Stimulated activated CD4-positive, alpha-beta T cell treated with anti-CD3 and anti-CD28 coated beads, Interleukin-2, amount 100 ng/mL, for 24 hours (primary cell): ENCODE results near the gene GBF1.

Source experiments
- DNase-seq, 2 donors: peaks; one replicate each; pipeline ENCODE4 v3.0.0-alpha.2; 2020

The GBF1 gene

DNA sequence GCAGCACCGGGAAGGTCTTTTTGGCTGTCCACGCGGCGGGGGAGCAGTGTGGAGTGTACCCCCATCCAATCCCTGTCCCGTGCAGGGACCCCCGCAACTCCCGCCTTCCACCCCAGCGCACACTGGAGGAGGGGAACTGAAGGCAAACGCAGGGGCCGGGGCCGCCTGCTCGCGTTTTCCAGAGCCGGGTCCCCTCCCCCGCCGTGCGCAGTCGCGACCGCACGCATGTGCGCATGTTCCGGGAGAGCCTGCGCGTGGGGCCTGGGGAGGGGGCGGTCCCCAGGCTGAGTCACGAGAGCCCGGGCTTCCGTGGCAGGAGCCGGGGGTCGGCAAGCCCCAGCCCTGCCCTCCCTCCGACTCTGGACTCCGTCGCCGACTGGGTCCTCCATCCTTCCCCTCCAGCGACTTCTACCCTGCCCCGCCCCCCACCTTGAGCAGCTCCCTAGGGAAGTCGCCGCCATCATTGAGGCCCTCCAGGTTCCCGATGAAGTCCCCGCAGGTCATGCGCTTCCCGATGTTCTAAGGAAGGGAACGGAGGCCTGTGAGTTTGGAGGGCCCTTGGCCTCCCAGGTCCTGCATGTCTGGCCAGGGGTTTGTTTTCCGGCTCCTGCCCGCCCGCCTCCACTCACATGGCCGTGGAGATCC is 165.2 kb downstream of the GBF1 start:
- DNase-seq, result peak; percentile 70 to 79

DNA sequence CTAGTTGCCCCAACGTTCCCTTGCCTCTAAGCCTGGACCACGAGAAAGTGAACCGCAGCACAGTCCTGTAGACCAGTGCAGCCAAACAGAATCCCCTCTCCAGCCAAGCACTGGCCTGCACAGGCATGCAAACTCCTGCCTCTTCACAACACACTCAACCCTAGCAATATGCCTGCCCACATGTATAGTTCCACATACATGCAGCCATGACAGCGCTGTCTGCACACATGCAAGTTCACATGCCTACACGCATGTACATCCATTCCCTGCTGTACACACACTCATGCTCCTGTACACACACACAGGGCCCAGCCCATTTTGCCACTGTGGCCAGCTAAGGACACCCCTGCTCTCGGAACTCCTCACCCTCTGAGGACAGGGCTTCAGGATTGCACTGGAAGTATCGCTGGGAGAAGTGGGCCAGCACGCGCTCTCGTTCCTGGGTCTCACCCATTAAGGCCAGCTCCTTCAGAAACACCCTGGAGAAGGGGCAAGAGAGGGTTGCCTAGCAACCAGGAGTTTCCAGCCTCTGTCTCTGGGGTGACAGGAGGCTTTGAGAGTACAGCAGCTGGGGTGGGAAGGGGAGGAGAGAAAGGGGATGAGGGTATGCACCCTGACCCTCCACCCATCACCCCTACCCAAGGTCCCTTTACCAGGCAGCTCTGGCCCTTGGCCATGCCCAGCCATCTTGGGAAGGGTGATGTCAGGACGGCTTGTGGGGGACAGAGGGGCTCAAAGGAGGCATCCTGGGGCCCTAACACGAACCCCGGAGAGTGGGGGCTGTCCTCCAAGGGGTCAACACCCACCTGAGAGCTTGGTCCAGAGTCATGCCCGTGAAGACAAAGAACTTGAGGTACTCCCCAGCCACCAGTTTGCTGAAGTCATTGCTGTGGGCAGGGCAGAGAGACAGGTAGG is 166.3 kb downstream of the GBF1 start:
- no peak for DNase-seq

DNA sequence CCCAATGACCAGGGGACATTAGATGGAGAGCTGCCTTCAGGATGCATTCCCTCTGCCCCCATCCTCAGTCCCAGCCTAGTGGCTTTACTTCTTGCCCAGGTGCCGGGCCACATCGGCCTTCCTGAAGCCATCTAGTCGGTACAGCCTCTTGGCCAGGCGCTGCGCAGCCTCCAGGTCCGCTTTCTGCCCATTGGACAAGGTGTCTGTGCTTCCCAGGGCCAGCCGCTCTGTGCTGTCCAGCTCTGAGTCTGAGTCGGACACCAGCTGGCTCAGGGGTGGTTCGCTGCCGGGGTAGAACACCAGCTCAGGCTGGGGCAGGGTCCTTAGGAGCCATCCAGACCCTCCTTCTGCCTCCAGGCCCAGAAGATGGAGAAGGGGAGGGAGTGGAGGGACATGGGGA is 167.0 kb downstream of the GBF1 start:
- no peak for DNase-seq

DNA sequence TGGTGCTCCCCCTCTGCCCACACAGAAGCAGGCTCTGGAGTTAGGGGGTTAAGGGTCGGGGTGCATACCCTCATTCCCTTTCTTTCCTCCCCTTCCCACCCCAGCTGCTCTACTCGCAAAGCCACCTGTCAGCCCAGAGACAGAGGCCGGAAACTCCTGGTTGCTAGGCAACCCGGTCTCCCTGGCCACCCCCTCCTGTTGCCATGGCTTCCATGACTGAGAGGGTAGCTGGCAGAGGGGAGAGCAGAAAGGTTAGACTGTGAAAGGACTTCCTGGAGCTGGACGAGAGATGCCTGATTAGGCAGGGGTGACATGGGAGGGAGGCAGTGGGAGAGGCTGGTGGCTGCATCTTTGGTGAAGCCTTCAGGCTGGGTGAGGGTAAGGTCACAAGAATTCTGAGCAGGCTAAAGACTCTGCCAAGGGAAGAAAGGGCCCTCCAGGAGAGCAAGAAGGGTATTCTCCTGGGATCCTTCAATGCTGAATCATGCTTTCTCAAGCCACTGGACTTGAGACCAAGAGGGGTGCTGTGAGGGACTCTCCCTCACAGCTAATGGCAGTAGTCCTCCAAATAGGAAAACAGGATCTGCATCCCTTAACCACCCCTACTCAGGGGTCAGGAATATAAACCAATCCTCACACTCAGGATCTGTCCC is 167.8 kb downstream of the GBF1 start:
- peak; percentile 51 for DNase-seq

DNA sequence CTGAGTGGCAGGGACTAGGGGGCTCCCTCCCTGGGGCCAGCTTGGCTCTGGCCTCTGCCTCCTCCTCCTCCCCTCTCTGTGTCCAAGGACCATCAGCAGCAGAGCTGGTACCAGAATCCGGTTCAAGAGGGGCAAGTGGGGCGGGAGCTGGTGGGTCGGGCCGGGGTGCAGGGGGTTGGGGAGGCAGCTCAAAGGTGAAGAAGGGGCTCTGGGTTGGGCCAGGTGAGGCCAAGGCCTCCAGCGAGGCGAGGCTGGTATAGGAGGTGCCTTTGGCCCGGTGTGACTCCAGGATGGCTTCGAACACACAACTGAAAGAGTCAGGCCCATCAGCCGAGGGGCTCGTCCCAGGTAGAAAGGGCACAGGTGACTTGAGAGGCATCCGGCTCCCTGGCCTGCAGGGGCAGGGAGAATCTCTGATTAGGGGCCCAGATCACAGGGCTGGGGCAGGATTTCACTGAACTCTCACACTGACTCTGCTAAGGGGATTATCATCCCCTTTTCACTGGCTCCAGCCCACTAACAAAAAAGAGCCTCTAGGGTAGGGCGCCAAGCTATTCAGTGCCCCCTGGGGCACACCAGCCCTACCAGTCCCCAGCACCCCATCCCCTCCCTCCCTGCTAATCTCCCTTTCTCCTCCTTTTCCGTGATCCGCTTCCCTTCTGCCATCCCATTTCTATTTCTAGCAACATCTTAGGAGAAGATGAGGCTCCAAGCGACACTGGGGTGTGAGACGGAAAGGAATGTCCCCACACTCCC is 168.7 kb downstream of the GBF1 start:
- DNase-seq, result no peak

DNA sequence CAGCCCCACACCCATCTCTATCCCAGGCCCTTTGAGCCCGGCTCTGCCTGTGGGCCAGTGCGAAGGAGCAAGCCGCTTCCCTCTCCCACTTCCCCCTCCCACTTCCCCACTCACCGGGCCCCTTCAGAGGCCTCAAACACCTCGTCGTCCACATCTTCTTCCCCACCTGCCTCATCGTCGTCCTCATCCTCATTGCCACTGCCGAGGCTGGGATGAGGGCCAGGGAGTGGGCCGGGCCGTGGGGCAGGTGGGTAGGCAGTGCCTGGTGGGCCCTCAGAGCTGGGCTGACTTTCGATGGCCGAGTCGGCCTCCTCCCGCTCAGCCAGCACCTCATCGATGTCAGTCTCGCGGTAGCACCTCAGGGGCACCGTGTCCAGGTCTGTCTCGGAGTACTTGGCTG is 169.4 kb downstream of the GBF1 start:
- no peak for DNase-seq

DNA sequence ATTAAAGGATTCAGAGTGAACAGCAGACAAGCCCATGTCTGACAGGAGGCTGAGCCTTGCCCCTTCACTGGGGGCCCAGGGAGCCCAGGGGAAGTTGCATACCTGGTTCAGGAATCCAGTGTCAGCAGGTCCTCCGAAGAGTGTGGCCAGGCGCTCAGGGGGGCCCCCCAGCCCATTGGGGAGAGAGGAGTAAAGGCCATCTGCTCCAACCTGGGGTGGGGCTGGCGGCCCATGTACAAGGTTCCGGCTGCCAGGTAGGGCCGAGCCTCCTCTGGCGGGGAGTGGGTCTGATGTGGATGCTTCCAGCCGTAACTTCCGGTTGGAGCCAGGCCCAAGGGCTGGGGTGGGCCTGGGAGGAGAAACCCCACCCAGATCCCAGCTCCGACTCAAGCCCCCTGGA is 171.0 kb downstream of the GBF1 start:
- no peak for DNase-seq

DNA sequence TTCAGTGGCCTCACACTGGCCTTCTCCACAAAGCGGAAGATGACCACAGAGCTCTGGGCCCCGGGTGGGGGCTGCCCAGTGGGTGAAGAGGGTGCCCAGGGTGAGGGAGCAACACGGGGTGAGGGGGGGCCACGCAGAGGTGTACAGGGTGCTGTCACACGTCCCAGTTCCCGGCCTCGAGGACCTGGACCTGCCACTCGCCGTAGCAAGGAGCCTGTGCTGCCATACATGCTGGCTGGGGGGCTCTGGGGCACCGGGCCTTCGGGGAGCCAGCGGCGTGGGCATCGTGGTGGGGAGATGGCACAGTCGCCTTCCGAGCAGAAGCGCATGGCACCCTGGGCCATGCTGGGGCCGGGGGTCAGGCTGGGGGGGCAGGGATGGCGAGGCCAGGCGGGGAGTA is 171.4 kb downstream of the GBF1 start:
- no peak for DNase-seq

DNA sequence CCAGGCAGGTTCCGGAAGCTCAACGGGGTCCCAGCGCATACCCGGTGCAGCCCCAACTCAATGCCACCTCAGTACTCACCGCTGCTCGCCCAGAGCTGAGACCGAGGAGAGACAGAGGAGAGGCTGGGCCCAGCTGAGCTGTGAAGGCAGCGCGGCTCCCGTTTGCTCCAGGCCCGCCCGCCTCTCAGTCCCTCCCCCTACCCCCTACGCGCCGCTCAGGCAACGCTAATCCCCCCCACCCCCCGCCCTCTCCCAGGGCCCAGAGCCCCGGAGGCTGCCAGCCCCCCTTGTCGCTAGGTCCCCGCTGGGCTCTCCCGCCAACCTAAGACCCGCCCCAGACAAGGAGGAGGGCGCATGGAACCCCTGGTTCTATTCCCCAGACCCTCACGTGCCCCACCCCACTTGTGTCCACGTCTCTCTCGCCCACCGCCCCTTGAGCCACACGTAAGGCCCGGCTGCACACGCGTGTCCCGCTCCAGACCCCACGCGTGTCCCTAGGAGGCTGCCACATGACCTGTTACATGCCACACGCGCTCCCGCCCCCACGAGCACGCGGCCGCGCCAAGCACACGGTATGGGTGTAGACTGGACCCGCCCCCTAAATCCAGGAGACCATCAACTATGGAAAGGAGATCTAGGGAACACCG is 173.4 kb downstream of the GBF1 start, which contains the start of gene PSD:
Gene PSD (minus strand): TSS at position 164 of the 647 bp plus-strand sequence. CDS start 1,747 bp downstream, outside the sequence.
- no peak for DNase-seq

DNA sequence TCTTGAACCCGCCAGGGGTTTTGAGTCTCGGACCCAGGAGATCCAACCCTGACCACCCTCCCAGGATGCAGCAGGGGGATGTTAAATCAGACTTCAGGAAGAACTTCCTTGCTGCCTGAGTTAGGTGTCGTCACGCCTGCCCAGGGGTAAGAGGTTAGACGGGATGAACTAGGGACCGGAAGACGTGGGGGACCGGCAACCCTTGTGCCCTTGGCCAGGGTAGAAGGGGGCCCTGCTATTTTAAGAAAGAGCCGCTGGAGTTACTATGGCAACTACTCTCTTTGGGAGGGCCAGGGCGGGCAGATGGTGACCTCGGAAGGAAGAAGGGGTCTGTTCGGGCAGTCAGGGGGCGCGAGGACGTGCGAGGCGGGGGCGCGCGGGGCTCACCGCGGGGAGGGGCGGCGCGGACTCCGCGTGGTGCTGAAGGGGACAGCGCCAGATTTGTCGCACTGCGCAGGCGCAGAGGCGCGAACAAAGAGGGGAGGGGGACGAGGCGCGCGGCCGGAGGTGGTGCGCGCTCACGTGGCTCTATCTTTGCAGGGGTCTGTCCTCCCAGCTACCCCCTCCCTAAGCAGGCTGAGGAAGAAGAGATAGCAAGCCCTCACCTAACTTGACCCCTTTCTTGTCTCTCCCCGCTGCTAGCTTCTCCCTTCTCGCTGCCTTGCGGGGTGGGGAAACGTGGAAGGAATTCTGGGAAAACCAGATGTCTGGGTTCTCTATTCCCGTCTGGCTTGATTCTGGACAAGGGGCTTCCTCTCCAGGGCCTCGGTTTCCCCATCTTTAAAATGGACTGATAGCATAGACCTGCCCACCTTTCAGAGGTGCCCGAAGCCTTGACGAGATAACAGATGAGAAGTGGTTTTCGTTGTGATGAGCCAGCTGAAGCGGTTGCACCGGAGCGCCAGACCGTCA is 174.2 kb downstream of the GBF1 start:
- peak; percentile 74 to 77 for DNase-seq

DNA sequence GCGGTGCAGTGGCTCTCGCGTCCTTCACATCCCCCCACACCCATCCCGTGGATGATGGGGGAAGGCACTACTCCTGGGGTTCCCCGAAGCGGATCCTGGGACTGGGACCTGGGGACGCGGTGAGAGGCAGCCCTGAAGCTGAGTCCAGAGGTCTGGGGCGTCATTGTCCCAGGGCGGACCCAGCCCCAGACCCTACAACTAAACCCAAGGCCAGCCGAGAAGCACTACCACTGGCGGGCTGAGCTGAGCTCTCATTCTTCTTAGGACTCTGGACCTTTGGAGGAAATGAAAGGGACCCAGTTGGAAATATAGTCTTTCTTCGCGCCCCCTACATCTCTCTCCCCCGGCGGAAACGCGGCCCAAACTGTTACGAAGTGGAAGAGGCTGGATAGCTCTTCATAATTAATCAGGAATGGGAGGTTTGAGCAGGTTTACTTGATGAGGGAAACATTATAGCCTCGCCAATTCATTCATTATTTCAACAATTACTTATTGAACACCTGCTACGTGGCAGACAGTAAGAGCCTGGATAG is 174.9 kb downstream of the GBF1 start:
- DNase-seq, result no peak

DNA sequence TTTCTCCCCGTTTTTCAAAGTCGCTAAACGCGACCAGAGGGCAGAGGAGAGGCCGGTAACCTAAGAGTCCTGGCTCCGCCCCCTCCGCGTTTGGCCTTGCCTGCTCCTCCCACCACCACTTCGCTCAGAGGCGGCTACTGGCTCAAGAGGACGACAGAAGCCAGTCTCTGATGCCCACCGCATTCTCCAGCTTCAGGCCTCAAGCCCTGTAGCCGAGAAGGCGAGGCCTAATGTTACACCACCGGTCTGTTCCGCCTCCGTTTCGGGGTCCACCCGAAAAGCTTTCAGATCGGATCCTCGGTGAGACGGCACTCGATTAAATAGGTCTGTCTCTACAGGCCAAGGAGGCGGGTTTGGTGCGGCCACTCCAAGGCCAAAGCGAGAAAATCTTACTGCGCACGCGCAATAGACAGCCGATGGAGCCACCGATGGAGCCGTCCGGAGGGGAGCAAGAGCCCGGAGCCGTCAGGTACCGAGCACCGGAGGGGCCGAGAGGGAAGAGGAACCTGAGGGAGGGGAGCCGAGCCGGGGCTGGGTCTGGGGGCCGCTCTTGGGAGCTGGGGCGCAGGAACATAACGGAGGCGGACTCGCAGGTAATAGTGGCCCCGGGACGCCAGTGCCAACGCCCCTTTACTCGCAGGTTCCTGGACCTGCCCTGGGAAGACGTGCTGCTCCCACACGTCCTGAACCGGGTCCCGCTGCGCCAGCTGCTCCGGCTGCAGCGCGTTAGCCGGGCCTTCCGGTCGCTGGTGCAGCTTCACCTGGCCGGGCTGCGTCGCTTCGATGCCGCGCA is 175.6 kb downstream of the GBF1 start, which contains the start of gene FBXL15:
Gene FBXL15 (plus strand): TSS at position 123 of the 793 bp plus-strand sequence. CDS start 294 bp downstream, at position 417.
- DNase-seq, result peak; percentile 96 to 97

DNA sequence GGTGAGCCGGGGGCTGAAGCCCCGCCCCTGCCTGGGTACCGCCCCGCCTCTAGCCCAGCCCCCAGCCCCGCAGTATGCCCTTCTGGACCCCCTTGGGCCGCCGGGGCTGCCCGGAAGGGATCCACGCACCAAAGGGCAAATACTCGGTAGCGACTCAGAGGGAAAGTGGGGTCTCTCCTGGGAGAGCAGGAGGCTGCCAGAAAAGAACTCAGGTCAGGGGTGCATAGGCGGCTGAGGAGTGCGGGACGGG is 176.1 kb downstream of the GBF1 start:
- DNase-seq, result no peak

DNA sequence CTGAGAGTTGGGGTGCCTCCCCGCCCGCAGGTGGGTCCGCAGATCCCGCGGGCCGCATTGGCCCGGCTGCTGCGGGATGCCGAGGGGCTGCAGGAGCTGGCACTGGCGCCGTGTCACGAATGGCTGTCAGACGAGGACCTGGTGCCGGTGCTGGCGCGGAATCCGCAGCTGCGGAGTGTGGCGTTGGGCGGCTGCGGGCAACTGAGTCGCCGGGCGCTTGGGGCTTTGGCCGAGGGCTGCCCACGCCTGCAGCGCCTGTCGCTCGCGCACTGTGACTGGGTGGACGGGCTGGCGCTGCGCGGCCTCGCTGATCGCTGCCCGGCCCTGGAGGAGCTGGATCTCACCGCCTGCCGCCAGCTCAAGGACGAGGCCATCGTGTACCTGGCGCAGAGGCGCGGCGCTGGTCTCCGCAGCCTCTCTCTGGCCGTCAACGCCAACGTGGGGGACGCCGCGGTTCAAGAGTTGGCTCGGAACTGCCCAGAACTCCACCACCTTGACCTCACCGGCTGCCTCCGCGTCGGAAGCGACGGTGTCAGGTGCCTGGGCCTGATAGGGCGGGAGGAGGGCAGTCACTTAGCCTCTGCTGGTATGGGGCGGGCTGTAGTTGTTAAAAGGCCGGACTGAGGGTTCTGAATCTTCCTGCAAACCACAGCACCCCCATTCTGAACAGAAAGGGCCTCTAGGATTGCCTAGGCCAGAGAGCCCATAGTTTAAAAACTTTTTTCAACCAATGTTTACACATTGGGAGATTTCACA is 176.6 kb downstream of the GBF1 start:
- DNase-seq, result no peak

DNA sequence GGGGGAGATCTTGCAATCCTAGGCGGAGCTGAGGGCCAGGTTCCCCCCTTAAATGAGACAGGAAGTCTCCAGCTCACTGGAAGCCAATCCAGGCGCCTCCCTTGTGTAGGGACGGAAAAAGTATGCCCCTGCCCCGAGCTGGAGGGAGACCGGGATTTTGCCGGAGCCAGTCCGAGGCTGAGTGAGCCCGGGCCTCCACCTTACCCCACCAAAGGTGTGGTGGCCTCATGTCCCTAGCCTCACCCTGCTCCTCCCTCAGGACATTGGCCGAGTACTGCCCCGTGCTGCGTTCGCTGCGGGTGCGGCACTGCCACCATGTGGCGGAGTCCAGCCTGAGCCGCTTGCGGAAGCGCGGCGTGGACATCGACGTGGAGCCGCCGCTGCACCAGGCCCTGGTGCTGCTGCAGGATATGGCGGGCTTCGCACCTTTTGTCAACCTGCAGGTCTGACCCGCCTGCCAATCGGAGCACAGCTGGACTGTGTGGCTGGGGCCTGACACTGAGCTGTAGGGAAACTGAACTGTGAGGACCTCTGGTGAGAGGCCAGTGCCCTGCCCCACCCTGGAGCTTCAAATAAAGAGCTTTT is 177.3 kb downstream of the GBF1 start:
- DNase-seq, result peak in 1 of 2 donors; percentile 69

DNA sequence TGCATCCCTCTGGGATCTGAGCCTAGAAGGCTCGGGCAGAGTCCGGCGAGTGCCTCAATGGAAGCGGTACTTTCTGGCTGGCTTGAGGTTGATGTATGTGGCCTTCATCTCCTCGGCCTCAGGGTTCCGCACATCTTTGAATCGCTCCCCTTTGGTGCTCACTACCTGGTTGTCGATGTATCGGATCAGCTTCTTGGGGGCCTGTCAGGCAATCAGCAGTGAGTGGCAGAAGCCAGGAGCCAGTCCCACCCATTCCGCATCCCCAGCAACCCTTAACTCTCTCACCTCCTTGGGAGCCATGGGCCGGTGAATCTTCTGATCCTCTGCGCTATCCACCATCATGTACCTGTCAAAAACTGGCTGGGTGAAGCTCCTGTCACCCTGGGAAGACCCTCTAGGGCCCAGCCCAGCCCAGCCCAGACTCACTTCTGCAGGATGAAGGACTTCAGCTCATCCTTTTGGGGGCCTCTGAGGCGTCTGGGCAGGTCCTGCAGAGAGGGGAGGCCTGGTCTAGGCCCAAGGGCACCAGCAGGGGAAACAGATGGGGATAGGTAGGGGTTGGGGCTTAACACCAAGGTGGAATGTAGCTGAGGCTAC is 178.1 kb downstream of the GBF1 start:
- no peak for DNase-seq

DNA sequence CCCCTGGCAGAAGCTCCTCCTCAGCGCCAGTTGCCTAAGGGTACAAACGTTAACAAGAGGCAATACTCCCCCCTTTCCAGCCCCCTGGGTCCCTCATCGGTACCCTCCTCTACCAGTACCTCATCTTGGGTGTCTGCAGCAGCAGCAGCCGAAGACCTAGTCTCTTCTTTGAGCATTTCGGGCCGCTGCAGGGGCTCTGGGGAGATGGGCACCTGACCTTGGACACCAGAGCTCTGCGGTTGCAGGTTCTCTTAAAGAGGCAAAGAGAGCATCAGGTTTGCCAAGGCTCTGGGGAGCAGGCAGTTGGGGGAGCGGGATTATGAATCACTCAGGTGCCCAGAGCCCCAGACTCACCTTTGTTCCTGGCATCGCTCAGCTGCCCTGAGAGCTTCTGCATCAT is 178.8 kb downstream of the GBF1 start:
- DNase-seq, result no peak

DNA sequence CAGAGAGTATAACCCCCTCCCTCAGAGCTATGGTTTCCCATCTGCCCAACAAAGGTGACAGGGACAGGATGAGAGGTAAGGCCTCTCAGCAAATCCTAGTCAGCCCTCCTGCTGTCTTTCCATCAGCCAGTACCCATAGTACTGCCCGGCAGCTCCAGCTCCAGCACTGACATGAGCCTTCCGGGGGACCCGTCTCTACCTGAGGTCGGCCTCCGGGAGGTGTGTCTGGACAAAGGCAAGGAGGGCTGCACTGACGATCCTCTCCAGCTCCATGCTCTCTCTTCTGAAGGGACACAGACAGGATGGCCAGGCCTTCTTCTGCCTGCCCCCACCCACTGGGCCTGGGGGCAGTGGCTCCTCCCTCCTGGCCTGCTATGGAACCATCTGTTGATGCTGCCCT is 179.6 kb downstream of the GBF1 start:
- DNase-seq, result no peak

DNA sequence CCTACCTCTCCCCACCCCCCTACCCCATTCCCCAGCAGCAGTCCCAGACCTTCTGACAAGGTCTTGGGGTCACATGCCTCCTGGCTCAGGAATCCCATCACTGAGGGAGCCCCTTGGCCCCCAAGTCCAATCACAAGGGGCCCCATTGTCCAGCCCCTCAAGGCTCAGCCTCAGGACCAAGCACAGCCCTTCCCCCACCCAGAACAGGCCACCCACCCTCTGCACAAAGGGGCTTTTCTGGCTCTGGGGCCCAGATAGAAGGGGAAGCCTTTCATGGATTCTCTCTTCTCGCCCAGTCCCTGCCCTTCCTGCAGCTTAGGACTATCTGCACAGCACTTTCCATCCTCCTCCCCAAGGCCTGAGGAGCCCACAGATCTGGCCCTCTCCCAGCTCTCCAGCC is 180.1 kb downstream of the GBF1 start:
- no peak for DNase-seq
